Loucy (cell line): ENCODE measurements around the gene SEC63.

Source experiments
- CTCF ChIP-seq: fragments of 200-600 bp; sonication (generic); conservative IDR thresholded peaks from 2 replicates; pipeline ENCODE4 v1.5.1; 2014; ENCODE audit warnings: mild to moderate bottlenecking, antibody characterized with exemption, low read length
- EZH2phosphoT487 ChIP-seq: fragments of 200-600 bp; IDR thresholded peaks from 2 replicates; pipeline ENCODE4 v1.6.1; 2018; ENCODE audit warnings: antibody characterized with exemption, mild to moderate bottlenecking, moderate library complexity, borderline replicate concordance

GRCh38 chr6:107941627-107942026 lies 16.4 kb downstream of the SEC63 start:
- TF ChIP-seq CTCF (no peak), EZH2phosphoT487 (no peak)
